ENCODE data around the gene ZBTB12. TPM values are rescaled to one million over a fixed set of nuclear protein-coding genes. Genes with fewer than 3 reads are reported as not detected.

Gene ZBTB12
- total and polyA plus RNA-seq, 2 of the 8 experiments (the other 6 are each of a cell fraction or from before 2014, with no cell fraction given): 20.7 to 40.8 TPM

DNA sequence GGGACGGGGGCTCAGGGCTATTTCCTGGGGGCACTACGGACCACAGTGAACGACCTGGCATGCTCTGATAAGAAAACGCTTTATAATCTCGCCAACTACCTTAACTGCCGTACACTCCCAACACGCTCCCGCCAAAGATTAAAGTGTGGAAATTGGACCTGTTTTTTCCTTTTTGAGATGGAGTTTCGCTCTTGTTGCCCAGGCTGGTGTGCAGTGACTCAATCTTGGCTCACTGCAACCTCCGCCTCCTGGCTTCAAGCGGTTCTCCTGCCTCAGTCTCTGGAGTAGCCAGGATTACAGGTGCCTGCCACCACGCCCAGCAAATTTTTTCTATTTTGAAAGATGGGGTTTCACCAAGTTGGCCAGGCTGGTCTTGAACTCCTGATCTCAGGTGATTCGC is 22.7 kb downstream of the ZBTB12 start (continued):
- TF ChIP-seq BACH1 (IDR thresholded peaks at IDR 0.05; ENCODE audit: low read length) (no peak), TEAD4 (IDR thresholded peaks at IDR 0.05; ENCODE audit: low read depth, low read length) (no peak), CBX8 (IDR thresholded peaks at IDR 0.05; ENCODE audit: borderline replicate concordance, low read depth, low read length) (no peak)
- TF ChIP-seq, protein P1, sequence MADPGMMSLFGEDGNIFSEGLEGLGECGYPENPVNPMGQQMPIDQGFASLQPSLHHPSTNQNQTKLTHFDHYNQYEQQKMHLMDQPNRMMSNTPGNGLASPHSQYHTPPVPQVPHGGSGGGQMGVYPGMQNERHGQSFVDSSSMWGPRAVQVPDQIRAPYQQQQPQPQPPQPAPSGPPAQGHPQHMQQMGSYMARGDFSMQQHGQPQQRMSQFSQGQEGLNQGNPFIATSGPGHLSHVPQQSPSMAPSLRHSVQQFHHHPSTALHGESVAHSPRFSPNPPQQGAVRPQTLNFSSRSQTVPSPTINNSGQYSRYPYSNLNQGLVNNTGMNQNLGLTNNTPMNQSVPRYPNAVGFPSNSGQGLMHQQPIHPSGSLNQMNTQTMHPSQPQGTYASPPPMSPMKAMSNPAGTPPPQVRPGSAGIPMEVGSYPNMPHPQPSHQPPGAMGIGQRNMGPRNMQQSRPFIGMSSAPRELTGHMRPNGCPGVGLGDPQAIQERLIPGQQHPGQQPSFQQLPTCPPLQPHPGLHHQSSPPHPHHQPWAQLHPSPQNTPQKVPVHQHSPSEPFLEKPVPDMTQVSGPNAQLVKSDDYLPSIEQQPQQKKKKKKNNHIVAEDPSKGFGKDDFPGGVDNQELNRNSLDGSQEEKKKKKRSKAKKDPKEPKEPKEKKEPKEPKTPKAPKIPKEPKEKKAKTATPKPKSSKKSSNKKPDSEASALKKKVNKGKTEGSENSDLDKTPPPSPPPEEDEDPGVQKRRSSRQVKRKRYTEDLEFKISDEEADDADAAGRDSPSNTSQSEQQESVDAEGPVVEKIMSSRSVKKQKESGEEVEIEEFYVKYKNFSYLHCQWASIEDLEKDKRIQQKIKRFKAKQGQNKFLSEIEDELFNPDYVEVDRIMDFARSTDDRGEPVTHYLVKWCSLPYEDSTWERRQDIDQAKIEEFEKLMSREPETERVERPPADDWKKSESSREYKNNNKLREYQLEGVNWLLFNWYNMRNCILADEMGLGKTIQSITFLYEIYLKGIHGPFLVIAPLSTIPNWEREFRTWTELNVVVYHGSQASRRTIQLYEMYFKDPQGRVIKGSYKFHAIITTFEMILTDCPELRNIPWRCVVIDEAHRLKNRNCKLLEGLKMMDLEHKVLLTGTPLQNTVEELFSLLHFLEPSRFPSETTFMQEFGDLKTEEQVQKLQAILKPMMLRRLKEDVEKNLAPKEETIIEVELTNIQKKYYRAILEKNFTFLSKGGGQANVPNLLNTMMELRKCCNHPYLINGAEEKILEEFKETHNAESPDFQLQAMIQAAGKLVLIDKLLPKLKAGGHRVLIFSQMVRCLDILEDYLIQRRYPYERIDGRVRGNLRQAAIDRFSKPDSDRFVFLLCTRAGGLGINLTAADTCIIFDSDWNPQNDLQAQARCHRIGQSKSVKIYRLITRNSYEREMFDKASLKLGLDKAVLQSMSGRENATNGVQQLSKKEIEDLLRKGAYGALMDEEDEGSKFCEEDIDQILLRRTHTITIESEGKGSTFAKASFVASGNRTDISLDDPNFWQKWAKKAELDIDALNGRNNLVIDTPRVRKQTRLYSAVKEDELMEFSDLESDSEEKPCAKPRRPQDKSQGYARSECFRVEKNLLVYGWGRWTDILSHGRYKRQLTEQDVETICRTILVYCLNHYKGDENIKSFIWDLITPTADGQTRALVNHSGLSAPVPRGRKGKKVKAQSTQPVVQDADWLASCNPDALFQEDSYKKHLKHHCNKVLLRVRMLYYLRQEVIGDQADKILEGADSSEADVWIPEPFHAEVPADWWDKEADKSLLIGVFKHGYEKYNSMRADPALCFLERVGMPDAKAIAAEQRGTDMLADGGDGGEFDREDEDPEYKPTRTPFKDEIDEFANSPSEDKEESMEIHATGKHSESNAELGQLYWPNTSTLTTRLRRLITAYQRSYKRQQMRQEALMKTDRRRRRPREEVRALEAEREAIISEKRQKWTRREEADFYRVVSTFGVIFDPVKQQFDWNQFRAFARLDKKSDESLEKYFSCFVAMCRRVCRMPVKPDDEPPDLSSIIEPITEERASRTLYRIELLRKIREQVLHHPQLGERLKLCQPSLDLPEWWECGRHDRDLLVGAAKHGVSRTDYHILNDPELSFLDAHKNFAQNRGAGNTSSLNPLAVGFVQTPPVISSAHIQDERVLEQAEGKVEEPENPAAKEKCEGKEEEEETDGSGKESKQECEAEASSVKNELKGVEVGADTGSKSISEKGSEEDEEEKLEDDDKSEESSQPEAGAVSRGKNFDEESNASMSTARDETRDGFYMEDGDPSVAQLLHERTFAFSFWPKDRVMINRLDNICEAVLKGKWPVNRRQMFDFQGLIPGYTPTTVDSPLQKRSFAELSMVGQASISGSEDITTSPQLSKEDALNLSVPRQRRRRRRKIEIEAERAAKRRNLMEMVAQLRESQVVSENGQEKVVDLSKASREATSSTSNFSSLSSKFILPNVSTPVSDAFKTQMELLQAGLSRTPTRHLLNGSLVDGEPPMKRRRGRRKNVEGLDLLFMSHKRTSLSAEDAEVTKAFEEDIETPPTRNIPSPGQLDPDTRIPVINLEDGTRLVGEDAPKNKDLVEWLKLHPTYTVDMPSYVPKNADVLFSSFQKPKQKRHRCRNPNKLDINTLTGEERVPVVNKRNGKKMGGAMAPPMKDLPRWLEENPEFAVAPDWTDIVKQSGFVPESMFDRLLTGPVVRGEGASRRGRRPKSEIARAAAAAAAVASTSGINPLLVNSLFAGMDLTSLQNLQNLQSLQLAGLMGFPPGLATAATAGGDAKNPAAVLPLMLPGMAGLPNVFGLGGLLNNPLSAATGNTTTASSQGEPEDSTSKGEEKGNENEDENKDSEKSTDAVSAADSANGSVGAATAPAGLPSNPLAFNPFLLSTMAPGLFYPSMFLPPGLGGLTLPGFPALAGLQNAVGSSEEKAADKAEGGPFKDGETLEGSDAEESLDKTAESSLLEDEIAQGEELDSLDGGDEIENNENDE (IDR thresholded peaks at IDR 0.05; ENCODE audit: insufficient replicate concordance, low read length): no peak
- TF ChIP-seq, protein P2, sequence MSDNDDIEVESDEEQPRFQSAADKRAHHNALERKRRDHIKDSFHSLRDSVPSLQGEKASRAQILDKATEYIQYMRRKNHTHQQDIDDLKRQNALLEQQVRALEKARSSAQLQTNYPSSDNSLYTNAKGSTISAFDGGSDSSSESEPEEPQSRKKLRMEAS (IDR thresholded peaks at IDR 0.05): no peak
